GM21367 (cell line): Measurements from ENCODE around the gene PGM1.
A peak's percentile ranks its signal among the peaks of the same experiment; 100 is the strongest.

Source experiments
- ATAC-seq: cut with Tn5 transposase; IDR thresholded peaks from one replicate; pipeline ENCODE4 v1.9.1; 2021; ENCODE audit not compliant: unreplicated experiment

PGM1 gene

GRCh38 chr1:63600248-63600647 lies 7.0 kb downstream of the PGM1 start:
- no peak for ATAC-seq

- ATAC-seq, result no peak
Observed at GRCh38 chr1:63601061-63601460, 7.8 kb downstream of the PGM1 start.

GRCh38 chr1:63601463-63601862 lies 8.3 kb downstream of the PGM1 start:
- ATAC-seq, result no peak

- ATAC-seq, result no peak
Observed at GRCh38 chr1:63601912-63602311, 8.7 kb downstream of the PGM1 start.

- no peak for ATAC-seq
Observed at GRCh38 chr1:63602629-63603028, 9.4 kb downstream of the PGM1 start.

GRCh38 chr1:63603810-63604209 lies 10.6 kb downstream of the PGM1 start:
- ATAC-seq, result no peak

- ATAC-seq, result no peak
Observed at GRCh38 chr1:63607322-63607721, 14.1 kb downstream of the PGM1 start.

GRCh38 chr1:63611231-63611630 lies 18.0 kb downstream of the PGM1 start:
- no peak for ATAC-seq

GRCh38 chr1:63612564-63612963 lies 19.4 kb downstream of the PGM1 start:
- no peak for ATAC-seq

GRCh38 chr1:63612971-63613370 lies 19.8 kb downstream of the PGM1 start:
- ATAC-seq, result no peak

- peak; percentile 58 for ATAC-seq
Observed at GRCh38 chr1:63615768-63616420, 22.7 kb downstream of the PGM1 start.

GRCh38 chr1:63617450-63617849 lies 24.2 kb downstream of the PGM1 start:
- no peak for ATAC-seq

- no peak for ATAC-seq
Observed at GRCh38 chr1:63618011-63618410, 24.8 kb downstream of the PGM1 start.

GRCh38 chr1:63619558-63619957 lies 26.3 kb downstream of the PGM1 start:
- no peak for ATAC-seq

- ATAC-seq, result no peak
Observed at GRCh38 chr1:63620671-63621070, 27.5 kb downstream of the PGM1 start.

- ATAC-seq, result no peak
Observed at GRCh38 chr1:63621075-63621474, 27.9 kb downstream of the PGM1 start.

- no peak for ATAC-seq
Observed at GRCh38 chr1:63621698-63622097, 28.5 kb downstream of the PGM1 start.

GRCh38 chr1:63622849-63623566 lies 29.8 kb downstream of the PGM1 start:
- ATAC-seq, result no peak

GRCh38 chr1:63623952-63624351 lies 30.7 kb downstream of the PGM1 start:
- ATAC-seq, result no peak

GRCh38 chr1:63624911-63625310 lies 31.7 kb downstream of the PGM1 start:
- ATAC-seq, result no peak

- no peak for ATAC-seq
Observed at GRCh38 chr1:63626222-63626621, 33.0 kb downstream of the PGM1 start.

- ATAC-seq, result no peak
Observed at GRCh38 chr1:63628607-63629006, 35.4 kb downstream of the PGM1 start.

- ATAC-seq, result no peak
Observed at GRCh38 chr1:63630238-63630637, 37.0 kb downstream of the PGM1 start.
